GM12865 (cell line): ENCODE results near the gene RUBCNL.

Experiments used
- DNase-seq: peaks from one replicate; pipeline ENCODE4 v3.0.0; 2010; ENCODE audit warnings: low read depth
- H3K4me3 ChIP-seq: 2 replicates; pipeline ENCODE4 v1.5.1; 2011; ENCODE audit warnings: mild to moderate bottlenecking, low read depth, low read length, control low read depth
- CTCF ChIP-seq: IDR thresholded peaks from 2 replicates; pipeline ENCODE4 v1.5.1; 2011; ENCODE audit warnings: low read length, control low read depth, low read depth, inconsistent platforms; ENCODE audit not compliant: insufficient read depth; ENCODE audit errors: missing control alignments

Gene RUBCNL

GRCh38 chr13:46401432-46401831 lies 14.4 kb upstream of the RUBCNL start:
- no peak overlapping the region for H3K4me3 ChIP-seq
- DNase-seq: peak; percentile 30
- TF ChIP-seq CTCF: no peak

- no peak overlapping the region for H3K4me3 ChIP-seq
- no peak for TF ChIP-seq CTCF
- no peak for DNase-seq
Measured at GRCh38 chr13:46396341-46396740, 9.3 kb upstream of the RUBCNL start.

GRCh38 chr13:46392967-46393366 lies 5.9 kb upstream of the RUBCNL start:
- TF ChIP-seq CTCF: no peak
- peak; percentile 64 for DNase-seq
- no peak overlapping the region for H3K4me3 ChIP-seq

GRCh38 chr13:46389457-46390451 lies 2.7 kb upstream of the RUBCNL start:
- peak; percentile 87 for DNase-seq
- H3K4me3 ChIP-seq: no peak overlapping the region
- no peak for TF ChIP-seq CTCF

GRCh38 chr13:46388846-46389245 lies 1.8 kb upstream of the RUBCNL start:
- no peak overlapping the region for H3K4me3 ChIP-seq
- no peak for TF ChIP-seq CTCF
- no peak for DNase-seq

GRCh38 chr13:46388308-46388707 lies 1.3 kb upstream of the RUBCNL start:
- no peak for DNase-seq
- no peak for TF ChIP-seq CTCF
- H3K4me3 ChIP-seq: no peak overlapping the region
